HG02885 (cell line): ENCODE results near the gene SERP2.

Experiments used
- ATAC-seq: cut with Tn5 transposase; IDR thresholded peaks from one replicate; pipeline ENCODE4 v1.9.1; 2021; ENCODE audit warnings: mild to moderate bottlenecking; ENCODE audit not compliant: unreplicated experiment, poor library complexity

SERP2 gene

GRCh38 chr13:44385847-44386246 is 12.2 kb downstream of the SERP2 start:
- ATAC-seq: no peak

- no peak for ATAC-seq
Measured at GRCh38 chr13:44386913-44387556, 13.4 kb downstream of the SERP2 start.

GRCh38 chr13:44388427-44389059 is 14.9 kb downstream of the SERP2 start:
- no peak for ATAC-seq

DNA sequence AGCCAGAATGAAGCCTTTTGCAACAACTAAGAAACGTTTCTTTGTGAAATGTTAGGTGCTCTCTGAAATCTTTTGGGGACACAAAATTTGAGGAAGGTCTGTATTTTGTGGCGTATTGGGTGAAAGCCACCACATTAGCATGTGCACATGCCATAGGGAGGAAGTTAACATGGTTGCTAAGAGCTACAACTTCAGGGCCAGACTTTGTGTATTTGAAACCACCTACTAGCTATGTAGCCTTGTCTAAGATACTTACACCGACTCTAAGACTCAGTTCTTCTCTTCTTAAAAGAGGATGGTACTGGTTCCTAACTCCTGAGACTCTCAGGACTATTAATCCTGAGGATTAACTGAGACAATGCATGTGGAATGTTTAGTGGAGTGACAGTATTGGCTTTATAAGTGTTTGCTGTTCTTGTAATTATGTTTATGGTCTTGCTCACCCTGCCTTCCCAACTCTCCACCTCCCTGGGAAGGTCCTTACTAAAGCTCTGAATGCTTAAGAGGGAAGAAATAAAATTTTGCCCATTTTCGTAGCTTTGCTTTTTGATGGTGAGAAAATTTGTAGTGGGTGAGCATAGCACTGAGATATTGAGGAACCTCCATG is 15.5 kb downstream of the SERP2 start:
- no peak for ATAC-seq

DNA sequence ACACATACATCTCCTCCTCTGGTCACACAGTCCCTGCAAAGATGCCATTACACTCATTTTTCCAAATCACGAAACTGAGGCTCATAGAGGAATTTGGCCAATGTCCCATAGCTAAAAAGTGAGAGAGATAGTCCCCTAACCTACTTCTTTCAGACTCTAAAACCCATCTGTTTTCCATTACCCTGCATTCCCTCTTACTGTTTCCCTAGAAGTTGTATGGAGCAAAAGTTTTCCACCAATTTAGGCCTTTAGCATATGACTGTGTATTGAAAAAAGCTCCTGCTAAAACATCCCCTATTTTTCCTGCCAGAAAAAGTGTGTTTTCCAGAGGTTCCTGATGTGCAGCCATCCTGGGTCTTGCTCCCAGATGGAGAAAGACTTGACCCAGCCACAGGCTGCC is 16.3 kb downstream of the SERP2 start:
- ATAC-seq: no peak

- no peak for ATAC-seq
Measured at GRCh38 chr13:44393391-44393790, 19.8 kb downstream of the SERP2 start.

GRCh38 chr13:44394658-44395057 is 21.0 kb downstream of the SERP2 start:
- ATAC-seq: no peak

DNA sequence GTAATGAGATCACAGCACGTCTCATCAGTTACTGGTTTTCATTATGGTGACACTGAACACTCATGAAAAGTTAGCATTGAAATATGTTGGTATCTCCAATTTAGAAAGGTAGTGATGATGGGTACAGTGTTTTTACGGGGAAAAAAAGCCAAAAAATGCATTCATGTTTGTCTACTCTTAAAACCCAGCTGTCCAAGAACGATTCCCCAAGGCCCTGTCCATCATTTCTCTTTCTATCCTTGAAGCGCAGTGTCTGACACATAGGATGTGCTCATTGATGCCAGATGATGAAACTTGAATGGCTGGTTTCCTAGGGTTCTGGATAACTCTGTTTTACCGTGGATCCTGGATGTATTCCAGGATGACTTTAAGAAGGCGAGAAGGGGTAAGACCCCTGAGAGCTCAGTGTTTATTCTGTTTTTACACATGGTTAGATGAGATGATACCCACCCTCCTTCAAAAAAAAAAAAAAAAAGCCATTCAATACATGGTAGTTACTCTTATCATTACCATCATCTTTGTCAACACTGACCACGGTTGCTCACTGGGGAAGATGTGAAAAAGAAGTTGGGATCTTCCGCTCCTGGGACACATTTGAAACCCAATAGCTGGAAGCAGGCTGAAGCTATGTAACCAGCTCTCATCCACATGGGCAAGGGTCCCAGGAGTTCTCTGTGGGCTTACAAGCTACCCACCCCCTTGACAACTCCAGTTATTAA is 22.5 kb downstream of the SERP2 start:
- no peak for ATAC-seq

GRCh38 chr13:44396701-44397580 is 23.3 kb downstream of the SERP2 start:
- no peak for ATAC-seq

GRCh38 chr13:44397766-44398223 is 24.2 kb downstream of the SERP2 start:
- no peak for ATAC-seq

- ATAC-seq: no peak
Measured at GRCh38 chr13:44398606-44399005, 25.0 kb downstream of the SERP2 start.

DNA sequence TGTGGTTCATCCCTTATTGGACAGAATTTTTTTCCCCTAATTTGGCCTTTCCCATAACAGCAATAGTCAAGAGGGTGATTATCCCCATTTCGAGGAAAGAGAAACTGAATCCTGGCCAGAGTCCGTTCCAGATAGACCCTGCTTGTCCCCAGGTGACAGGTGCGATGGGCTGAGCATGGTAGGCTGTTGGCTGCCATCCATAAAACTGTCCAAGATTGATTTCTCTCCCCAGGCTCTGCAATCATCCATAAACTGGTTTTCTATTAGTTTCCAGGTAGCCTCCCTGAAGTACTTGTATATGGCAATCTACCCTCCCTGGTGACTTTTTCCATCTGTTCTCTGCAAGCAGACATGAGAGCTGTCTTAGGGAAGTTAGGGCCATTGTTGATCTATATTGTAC is 25.4 kb downstream of the SERP2 start:
- no peak for ATAC-seq

- no peak for ATAC-seq
Measured at GRCh38 chr13:44400736-44401135, 27.1 kb downstream of the SERP2 start.

DNA sequence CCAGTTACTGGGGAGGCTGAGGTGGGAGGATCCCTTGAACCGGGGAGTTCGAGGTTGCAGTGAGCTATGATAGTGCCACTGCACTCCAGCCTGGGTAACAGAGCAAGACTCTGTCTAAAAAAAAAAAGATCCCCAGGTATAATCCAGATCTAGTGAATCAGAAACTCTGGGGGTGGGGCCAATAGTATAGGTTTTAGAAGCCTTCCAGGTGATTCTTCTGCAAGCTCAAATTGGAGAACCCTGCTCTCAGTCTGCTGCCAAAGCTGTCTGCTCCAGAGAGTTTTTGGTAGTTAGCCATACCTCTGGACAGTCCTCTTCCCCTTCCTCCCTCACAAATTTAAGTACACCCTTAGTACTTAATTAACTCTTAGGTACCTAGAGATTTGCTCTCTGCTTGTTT is 28.0 kb downstream of the SERP2 start:
- no peak for ATAC-seq

GRCh38 chr13:44402899-44403445 is 29.3 kb downstream of the SERP2 start:
- ATAC-seq: no peak

- no peak for ATAC-seq
Measured at GRCh38 chr13:44403461-44404056, 29.9 kb downstream of the SERP2 start.

- ATAC-seq: no peak
Measured at GRCh38 chr13:44404261-44405132, 30.9 kb downstream of the SERP2 start.

- no peak for ATAC-seq
Measured at GRCh38 chr13:44406617-44407016, 33.0 kb downstream of the SERP2 start.

DNA sequence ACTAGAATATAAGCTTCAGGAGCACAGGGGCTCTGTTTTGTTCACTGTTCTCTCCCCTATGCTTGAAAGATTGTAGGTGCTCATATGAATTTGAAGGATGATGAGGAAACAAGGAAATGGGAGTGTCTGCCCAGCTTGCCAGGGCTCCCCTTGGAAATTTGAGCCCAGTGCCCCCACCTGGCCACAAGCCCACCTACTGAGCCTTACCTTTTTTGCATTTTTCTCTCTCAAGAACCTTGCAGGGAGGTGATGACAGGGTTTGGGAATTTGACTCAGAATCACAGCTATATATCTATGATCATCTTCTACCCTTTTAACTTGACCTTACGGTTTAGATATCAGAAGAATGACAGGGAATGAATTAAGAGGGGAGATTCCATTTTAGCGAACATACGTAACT is 33.8 kb downstream of the SERP2 start:
- no peak for ATAC-seq
